HG02970 (cell line): ENCODE measurements around the gene SPAG9.
"Not testable (repeated sequence)": the region's sequence is repeated elsewhere in the genome, so short reads cannot be mapped to it uniquely, and the experiment has no call there.

Experiments used
- ATAC-seq: cut with Tn5 transposase; IDR thresholded peaks from one replicate; pipeline ENCODE4 v1.9.1; 2021; ENCODE audit warnings: mild to moderate bottlenecking, moderate library complexity, moderate number of reproducible peaks; ENCODE audit not compliant: unreplicated experiment, low FRiP score

SPAG9 gene

GRCh38 chr17:51097708-51098446 lies 22.8 kb downstream of the SPAG9 start:
- no peak for ATAC-seq

GRCh38 chr17:51091635-51092034 lies 29.0 kb downstream of the SPAG9 start:
- no peak for ATAC-seq

GRCh38 chr17:51088868-51089267 lies 31.8 kb downstream of the SPAG9 start:
- ATAC-seq: not testable (repeated sequence)

- ATAC-seq: no peak
Observed at GRCh38 chr17:51088287-51088686, 32.4 kb downstream of the SPAG9 start.

- no peak for ATAC-seq
Observed at GRCh38 chr17:51087072-51087757, 33.5 kb downstream of the SPAG9 start.

GRCh38 chr17:51085150-51085805 lies 35.4 kb downstream of the SPAG9 start:
- ATAC-seq: no peak

- ATAC-seq: no peak
Observed at GRCh38 chr17:51083981-51084380, 36.7 kb downstream of the SPAG9 start.

GRCh38 chr17:51083364-51083763 lies 37.3 kb downstream of the SPAG9 start:
- not testable (repeated sequence) for ATAC-seq

GRCh38 chr17:51079049-51079448 lies 41.6 kb downstream of the SPAG9 start:
- ATAC-seq: no peak

- ATAC-seq: no peak
Observed at GRCh38 chr17:51078009-51078592, 42.6 kb downstream of the SPAG9 start.

- no peak for ATAC-seq
Observed at GRCh38 chr17:51076821-51077220, 43.8 kb downstream of the SPAG9 start.

- ATAC-seq: no peak
Observed at GRCh38 chr17:51071556-51071955, 49.1 kb downstream of the SPAG9 start.

- ATAC-seq: no peak
Observed at GRCh38 chr17:51065466-51065865, 55.2 kb downstream of the SPAG9 start.

- no peak for ATAC-seq
Observed at GRCh38 chr17:51064061-51064735, 56.5 kb downstream of the SPAG9 start.

GRCh38 chr17:51060396-51060795 lies 60.3 kb downstream of the SPAG9 start:
- ATAC-seq: no peak

GRCh38 chr17:51059781-51060180 lies 60.9 kb downstream of the SPAG9 start:
- no peak for ATAC-seq

GRCh38 chr17:51057534-51057933 lies 63.1 kb downstream of the SPAG9 start:
- ATAC-seq: no peak

GRCh38 chr17:51056813-51057510 lies 63.7 kb downstream of the SPAG9 start:
- no peak for ATAC-seq

GRCh38 chr17:51054748-51055147 lies 65.9 kb downstream of the SPAG9 start:
- ATAC-seq: no peak

GRCh38 chr17:51052235-51052634 lies 68.4 kb downstream of the SPAG9 start:
- no peak for ATAC-seq
